GM13976 (cell line): ENCODE measurements around the gene CACHD1.

ENCODE experiments used
- DNase-seq: peaks from one replicate; pipeline ENCODE4 v3.0.0; 2012; ENCODE audit warnings: low spot score
- in situ Hi-C: fragments of 300-500 bp; cut with MboI; formaldehyde crosslinking; loops from one replicate; pipeline ENCODE4 v1.12.0; 2022; ENCODE audit warnings: low sequenced_read_pairs, mixed read lengths, inconsistent platforms; ENCODE audit not compliant: unreplicated experiment
- TF ChIP-seq, protein P1 (sequence below): IDR thresholded peaks from 2 replicates; pipeline ENCODE4 v1.5.1; 2012; ENCODE audit warnings: borderline replicate concordance, mild to moderate bottlenecking; ENCODE audit not compliant: insufficient read depth; ENCODE audit errors: extremely low read depth, missing control alignments, control extremely low read depth

Gene CACHD1

DNA sequence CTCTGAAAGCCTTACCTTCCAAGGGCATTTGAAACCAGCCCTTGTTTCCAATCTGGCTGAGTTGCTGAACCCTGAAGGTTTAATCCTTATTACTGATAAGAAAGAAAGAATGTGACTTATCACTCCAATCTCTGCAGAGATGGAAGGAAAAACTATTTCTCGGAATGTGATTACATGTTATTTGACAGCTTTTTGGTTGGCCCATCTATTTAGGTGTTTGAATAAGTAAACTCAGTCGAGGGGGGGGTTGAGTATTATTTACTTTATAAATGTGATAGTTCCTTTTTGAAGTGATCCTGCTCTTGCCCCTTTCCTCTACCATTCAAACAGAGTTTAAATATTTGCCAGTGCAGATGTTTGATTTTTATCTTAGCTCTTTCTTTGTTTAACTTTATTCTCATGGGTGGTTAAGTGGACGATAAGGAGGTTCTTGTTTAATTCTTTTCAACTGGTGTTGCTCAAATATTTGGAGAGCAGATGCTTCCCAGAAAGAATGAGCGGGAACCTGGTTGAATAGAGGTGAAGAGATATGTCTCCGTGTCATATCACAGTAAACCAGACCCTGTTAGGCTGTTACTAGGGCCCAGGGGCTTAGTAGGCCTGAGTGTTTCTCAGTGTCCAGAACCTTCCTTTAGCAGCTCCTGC is 126.1 kb downstream of the CACHD1 start:
- in situ Hi-C loops = no loop called here
- TF ChIP-seq, protein P1, sequence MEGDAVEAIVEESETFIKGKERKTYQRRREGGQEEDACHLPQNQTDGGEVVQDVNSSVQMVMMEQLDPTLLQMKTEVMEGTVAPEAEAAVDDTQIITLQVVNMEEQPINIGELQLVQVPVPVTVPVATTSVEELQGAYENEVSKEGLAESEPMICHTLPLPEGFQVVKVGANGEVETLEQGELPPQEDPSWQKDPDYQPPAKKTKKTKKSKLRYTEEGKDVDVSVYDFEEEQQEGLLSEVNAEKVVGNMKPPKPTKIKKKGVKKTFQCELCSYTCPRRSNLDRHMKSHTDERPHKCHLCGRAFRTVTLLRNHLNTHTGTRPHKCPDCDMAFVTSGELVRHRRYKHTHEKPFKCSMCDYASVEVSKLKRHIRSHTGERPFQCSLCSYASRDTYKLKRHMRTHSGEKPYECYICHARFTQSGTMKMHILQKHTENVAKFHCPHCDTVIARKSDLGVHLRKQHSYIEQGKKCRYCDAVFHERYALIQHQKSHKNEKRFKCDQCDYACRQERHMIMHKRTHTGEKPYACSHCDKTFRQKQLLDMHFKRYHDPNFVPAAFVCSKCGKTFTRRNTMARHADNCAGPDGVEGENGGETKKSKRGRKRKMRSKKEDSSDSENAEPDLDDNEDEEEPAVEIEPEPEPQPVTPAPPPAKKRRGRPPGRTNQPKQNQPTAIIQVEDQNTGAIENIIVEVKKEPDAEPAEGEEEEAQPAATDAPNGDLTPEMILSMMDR = no peak
- no peak for DNase-seq

DNA sequence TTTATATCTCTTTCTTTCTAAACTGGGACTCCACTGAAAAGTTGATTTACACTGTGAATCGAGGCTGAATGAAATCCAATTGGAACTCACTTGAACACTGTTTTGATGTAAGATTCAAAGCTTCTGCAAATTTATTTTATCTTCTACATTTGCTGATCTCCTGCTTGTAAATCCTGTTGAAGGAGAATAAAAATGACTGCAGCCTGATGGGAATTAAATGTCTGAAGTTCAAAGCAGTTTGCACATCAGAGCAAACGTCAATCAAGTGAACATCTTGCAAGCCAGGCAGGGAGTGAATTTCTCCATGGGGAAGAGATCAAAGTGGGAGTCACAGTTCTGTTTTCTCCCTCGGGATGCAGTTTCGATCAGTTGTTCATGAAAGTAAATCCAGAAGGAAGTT is 127.2 kb downstream of the CACHD1 start:
- in situ Hi-C loops = no loop called here

DNA sequence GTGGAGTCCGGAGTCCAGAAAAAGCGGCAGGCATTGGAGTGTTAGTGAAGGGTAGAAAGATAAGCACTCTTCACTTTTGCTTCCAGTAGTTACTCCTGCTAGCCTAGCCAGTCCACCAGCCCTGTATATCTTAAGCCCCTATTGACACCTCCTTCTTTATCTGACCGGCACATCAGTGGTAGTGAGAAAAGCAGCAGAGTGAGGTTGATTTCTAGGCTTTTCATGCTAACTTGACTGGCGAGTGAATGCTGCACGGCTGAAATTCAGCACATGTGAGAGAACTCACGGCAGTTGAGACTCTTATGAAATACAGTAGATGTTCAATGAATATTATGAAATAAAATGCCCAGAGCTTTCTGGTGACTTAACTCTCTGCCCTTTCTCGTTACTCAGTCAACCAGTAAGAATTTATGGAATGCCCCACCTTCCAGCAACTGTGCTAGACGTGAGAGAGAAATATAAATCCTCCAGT is 128.2 kb downstream of the CACHD1 start:
- DNase-seq = no peak
- in situ Hi-C loops = no loop called here
- TF ChIP-seq, protein P1 = no peak

More for the DNA sequence above, 127.2 kb downstream of the CACHD1 start:
- no peak for DNase-seq
- TF ChIP-seq, protein P1 = no peak

DNA sequence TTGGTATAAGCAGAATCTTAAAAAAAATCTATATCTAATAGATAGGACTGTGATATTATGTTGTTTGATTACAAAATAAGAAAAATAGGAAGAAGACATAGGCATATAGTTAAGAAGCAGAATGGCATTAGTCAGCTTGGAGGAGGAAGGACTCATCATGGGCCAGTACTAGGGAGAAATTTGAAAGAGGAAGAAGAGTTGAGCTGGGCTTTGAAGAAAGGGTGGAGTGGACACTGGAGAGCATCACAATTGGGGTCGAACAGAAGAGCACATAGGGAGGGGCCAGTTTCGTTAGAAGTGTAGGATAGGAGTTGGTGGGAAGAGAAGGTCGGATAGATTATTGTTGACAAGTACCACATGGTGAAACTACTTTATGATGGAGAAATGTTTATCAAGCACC is 129.3 kb downstream of the CACHD1 start:
- TF ChIP-seq, protein P1 = no peak
- no peak for DNase-seq
- in situ Hi-C loops = no loop called here

DNA sequence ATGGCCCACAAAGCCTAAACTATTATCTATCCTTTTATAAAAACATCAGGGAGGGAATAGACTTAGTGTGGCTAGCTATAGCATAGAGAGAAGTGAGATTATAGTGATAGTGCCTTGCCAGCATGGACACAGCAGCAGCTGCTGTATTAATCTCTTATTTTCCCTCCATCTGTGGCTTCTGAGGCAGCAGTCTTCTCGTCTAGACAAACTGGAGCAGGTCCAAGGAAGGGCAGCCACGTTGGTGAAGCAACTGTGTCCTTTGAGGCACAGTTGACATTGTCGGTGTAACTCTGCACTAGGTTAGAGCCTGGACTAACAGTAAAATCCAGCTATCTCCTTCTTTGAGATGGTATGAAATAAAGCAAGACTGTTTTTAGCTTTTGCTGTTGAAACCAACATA is 131.3 kb downstream of the CACHD1 start:
- no peak for DNase-seq
- in situ Hi-C loops = no loop called here
- TF ChIP-seq, protein P1 = no peak

DNA sequence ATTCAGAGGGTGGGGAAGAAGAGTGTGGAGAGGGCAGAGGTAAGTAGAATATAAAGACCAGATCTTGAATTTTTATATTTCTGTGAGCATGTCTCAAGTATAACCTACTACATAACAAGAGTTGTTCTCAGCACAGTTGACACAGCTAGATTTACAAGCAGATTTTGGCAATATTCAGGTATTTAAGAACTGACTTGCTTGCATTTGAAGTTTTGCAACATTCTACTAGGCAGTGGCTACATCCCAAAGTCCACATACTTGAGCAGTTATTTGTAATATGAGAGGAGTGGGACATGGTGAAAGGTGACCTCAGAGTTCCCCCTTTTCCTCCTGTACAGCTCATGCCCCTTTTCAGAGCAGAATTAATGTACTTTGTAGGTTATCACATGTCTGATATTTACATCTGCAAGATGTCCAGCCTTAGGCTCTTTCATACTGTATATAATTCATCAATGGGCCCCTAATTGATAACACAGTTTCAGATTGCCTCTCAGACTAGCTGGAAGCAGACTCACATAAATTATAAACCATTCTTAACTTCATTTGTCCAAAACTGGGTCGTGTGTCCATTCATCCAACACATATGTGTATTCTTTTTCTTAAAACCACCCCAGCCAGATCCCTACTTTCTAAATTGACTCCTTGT is 138.2 kb downstream of the CACHD1 start:
- DNase-seq = no peak
- TF ChIP-seq, protein P1 = no peak
- in situ Hi-C loops = no loop called here
